ENCODE measurements around the gene LOXL4. TPM values are rescaled to one million over a fixed set of nuclear protein-coding genes. Genes with fewer than 3 reads are reported as not detected.

Gene LOXL4
- total RNA-seq, 1 experiment from 2014 or later, result 23.0 TPM

Other genes with a start within 250 kb of the LOXL4 start
- not detected in 2 replicates for gene CRTAC1, start 237.6 kb downstream of the LOXL4 start, total RNA-seq (2014; rRNA removed; shearing (Covaris generic))
- 3.9 and 5.7 TPM in 2 replicates for gene R3HCC1L, start 133.5 kb downstream of the LOXL4 start, total RNA-seq (2014; rRNA removed; shearing (Covaris generic))
- gene PYROXD2, start 147.0 kb upstream of the LOXL4 start, total RNA-seq (2014; rRNA removed; shearing (Covaris generic)), result 10.8 and 20.9 TPM in 2 replicates
- 44.2 and 49.8 TPM in 2 replicates for gene HPS1, start 178.7 kb upstream of the LOXL4 start, total RNA-seq (2014; rRNA removed; shearing (Covaris generic))

Data from HT-29 (cell line).